GM12878 (cell line): ENCODE results near the gene CTNNA3. TPM values are rescaled to one million over a fixed set of nuclear protein-coding genes. Genes with fewer than 3 reads are reported as not detected.
A peak's percentile ranks its signal among the peaks of the same experiment; 100 is the strongest.

ENCODE experiments used
- ATAC-seq: fragments of 200-7000 bp; cut with Tn5 transposase; 3 replicates; pipeline ENCODE4 v1.9.1; 2020; ENCODE audit warnings: mild to moderate bottlenecking, moderate library complexity
- BruUV-seq: library from RNA; stranded (reverse); fragments of 400-500 nt; replicated peaks from 2 replicates; lab custom pipeline; 2021; lab: Mats Ljungman, UMichigan
- CTCF ChIA-PET: fragments of 300-600 bp; sonication (Branson Sonifier 250); formaldehyde crosslinking; extraction: SDS; loops from one replicate; lab custom pipeline; 2021; ENCODE audit warnings: inconsistent platforms; lab: Yijun Ruan, JAX
- POLR2A ChIA-PET: fragments of 350-600 bp; formaldehyde crosslinking; extraction: SDS; loops from one replicate; lab custom pipeline; 2021; ENCODE audit warnings: inconsistent platforms; lab: Charles Lee
- RAD21 ChIA-PET: fragments of 300-600 bp; sonication (Branson Sonifier 250); formaldehyde crosslinking; loops from one replicate; lab custom pipeline; 2023; ENCODE audit warnings: antibody characterized with exemption; ENCODE audit not compliant: unreplicated experiment; lab: Charles Lee
- SMC1A ChIA-PET: fragments of 300-600 bp; sonication (Branson Sonifier 250); formaldehyde crosslinking; loops from one replicate; lab custom pipeline; 2023; ENCODE audit not compliant: unreplicated experiment, uncharacterized antibody; lab: Charles Lee
- DNase-seq: peaks from one replicate; pipeline ENCODE4 v3.0.0-alpha.2; 2011; ENCODE audit warnings: low read depth, low spot score
- FAIRE-seq: peaks from 3 replicates; lab custom pipeline; 2011; peaks lifted over from hg19 to GRCh38; lab: Jason Lieb, UNC
- H2AFZ ChIP-seq: 2 replicates; pipeline ENCODE4 v1.6.0; 2011; ENCODE audit warnings: low read depth, low read length, control low read depth; ENCODE audit not compliant: control insufficient read depth
- H3K27ac ChIP-seq: 2 replicates; pipeline ENCODE4 v1.5.1; 2011; ENCODE audit warnings: control low read depth; ENCODE audit not compliant: control insufficient read depth, insufficient read depth
- H3K27me3 ChIP-seq, 2 experiments: replicated peaks in 1 of 2; 2 replicates each; pipeline versions ENCODE4 v1.6.0 to v1.6.1; 2011; ENCODE audit warnings: low read length in 1 of 2; ENCODE audit not compliant: control insufficient read depth in 2 of 2, insufficient read depth in 2 of 2
- H3K36me3 ChIP-seq, 2 experiments: 2 replicates each; pipeline ENCODE4 v1.5.1; 2011; ENCODE audit warnings: low read length in 1 of 2; ENCODE audit not compliant: control insufficient read depth in 2 of 2, insufficient read depth in 2 of 2
- H3K4me1 ChIP-seq: 2 replicates; pipeline ENCODE4 v1.6.1; 2011; ENCODE audit warnings: mild to moderate bottlenecking, low read length, moderate library complexity, mixed read lengths; ENCODE audit not compliant: control insufficient read depth, insufficient read depth
- H3K4me2 ChIP-seq: 2 replicates; pipeline ENCODE4 v1.6.0; 2011; ENCODE audit warnings: control low read depth; ENCODE audit not compliant: control insufficient read depth, insufficient read depth
- H3K4me3 ChIP-seq: fragments of 200-600 bp; sonication (generic); 2 replicates; pipeline ENCODE4 v1.5.1; 2016
- H3K79me2 ChIP-seq: 2 replicates; pipeline ENCODE4 v1.6.0; 2011; ENCODE audit warnings: low read length; ENCODE audit not compliant: control insufficient read depth, insufficient read depth
- H3K9ac ChIP-seq: 2 replicates; pipeline ENCODE4 v1.8.0; 2011; ENCODE audit warnings: low read length, control low read depth, mixed read lengths; ENCODE audit not compliant: control insufficient read depth, insufficient read depth
- H3K9me3 ChIP-seq: replicated peaks from 3 replicates; pipeline ENCODE4 v1.5.1; 2011; ENCODE audit warnings: mild to moderate bottlenecking, low read length; ENCODE audit not compliant: control insufficient read depth, insufficient read depth
- H4K20me1 ChIP-seq: 2 replicates; pipeline ENCODE4 v1.6.0; 2011; ENCODE audit not compliant: control insufficient read depth, insufficient read depth
- CHD1 ChIP-seq: IDR thresholded peaks from 2 replicates; pipeline ENCODE4 v1.6.1; 2012; ENCODE audit warnings: low read depth, low read length, improper control_type of control experiment
- EZH2 ChIP-seq: IDR thresholded peaks from 2 replicates; pipeline ENCODE4 v1.6.1; 2012; ENCODE audit warnings: low read depth, mild to moderate bottlenecking, control low read depth, inconsistent platforms, low read length, borderline replicate concordance; ENCODE audit not compliant: control insufficient read depth
- POU2F2 ChIP-seq: IDR thresholded peaks from 3 replicates; pipeline ENCODE4 v1.6.1; 2011; ENCODE audit warnings: low read depth, mild to moderate bottlenecking, low read length, borderline replicate concordance
- WGBS: methylation state at CpG from one replicate; pipeline ENCODE4 v1.1.6; 2016; ENCODE audit warnings: low lambda C conversion rate; ENCODE audit not compliant: insufficient replicate concordance, insufficient coverage; ENCODE audit errors: missing lambda C conversion rate; 5-methylcytosine and 5-hydroxymethylcytosine counted together
- in situ Hi-C: fragments of 300-500 bp; cut with MboI; formaldehyde crosslinking; loops from 9 replicates; pipeline ENCODE4 v1.14.3; 2018; ENCODE audit warnings: mixed read lengths
- intact Hi-C: fragments of 100-400 bp; cut with micrococcal nuclease; formaldehyde crosslinking; loops from one replicate; pipeline ENCODE4 v1.14.2; 2022; ENCODE audit not compliant: unreplicated experiment
- polyA plus RNA-seq, 11 experiments: library from polyadenylated mRNA; depleted of rRNA in 4 of 11; unstranded in 6 of 11; stranded (reverse) in 5 of 11; fragments of >200 nt; fragmentation: Nextera tagmentation in 4 of 11; fragmentation: Illumina TruSeq in 1 of 11; extraction: Ambion mirVana in 4 of 11; extraction: Trizol in 1 of 11; gene quantifications; 1 replicate in 1 of 11; 2 replicates in 10 of 11; pipeline versions ENCODE4 v1.2.1 to v1.2.3, GENCODE V29; 2011 to 2016; ENCODE audit warnings: inconsistent platforms in 2 of 11, missing spikeins in 2 of 11, low read depth in 1 of 11
- total RNA-seq, 4 experiments: library from RNA; depleted of rRNA in 3 of 4; stranded (reverse); fragments of >200 nt in 3 of 4; fragmentation: Illumina TruSeq in 1 of 4; extraction: Trizol in 1 of 4; gene quantifications; 2 replicates each; pipeline versions ENCODE4 v1.2.1 to v1.2.3, GENCODE V29; 2013 to 2021
- TF ChIP-seq, protein P1 (sequence below): fragments of 450-650 bp; IDR thresholded peaks from 2 replicates; pipeline ENCODE4 v1.6.1; 2017; ENCODE audit warnings: borderline replicate concordance
- TF ChIP-seq, protein P2 (sequence below): IDR thresholded peaks from 2 replicates; pipeline ENCODE4 v1.6.1; 2011; ENCODE audit warnings: low read depth, mild to moderate bottlenecking, low read length, moderate library complexity, borderline replicate concordance; ENCODE audit errors: extremely low read depth
- TF ChIP-seq, protein P3 (sequence below): IDR thresholded peaks from 2 replicates; pipeline ENCODE4 v1.6.1; 2012; ENCODE audit warnings: improper control_type of control experiment, low read depth, low read length; ENCODE audit not compliant: insufficient replicate concordance
- TF ChIP-seq, protein P4 (sequence below): IDR thresholded peaks from 2 replicates; pipeline ENCODE4 v1.6.1; 2012; ENCODE audit warnings: low read depth, low read length, improper control_type of control experiment

Gene CTNNA3
- total and polyA plus RNA-seq, 10 of the 15 experiments (the other 5 are each of a cell fraction or from before 2014, with no cell fraction given): under 0.01 to 4.5 (median 0.22) TPM; not detected in 2

DNA sequence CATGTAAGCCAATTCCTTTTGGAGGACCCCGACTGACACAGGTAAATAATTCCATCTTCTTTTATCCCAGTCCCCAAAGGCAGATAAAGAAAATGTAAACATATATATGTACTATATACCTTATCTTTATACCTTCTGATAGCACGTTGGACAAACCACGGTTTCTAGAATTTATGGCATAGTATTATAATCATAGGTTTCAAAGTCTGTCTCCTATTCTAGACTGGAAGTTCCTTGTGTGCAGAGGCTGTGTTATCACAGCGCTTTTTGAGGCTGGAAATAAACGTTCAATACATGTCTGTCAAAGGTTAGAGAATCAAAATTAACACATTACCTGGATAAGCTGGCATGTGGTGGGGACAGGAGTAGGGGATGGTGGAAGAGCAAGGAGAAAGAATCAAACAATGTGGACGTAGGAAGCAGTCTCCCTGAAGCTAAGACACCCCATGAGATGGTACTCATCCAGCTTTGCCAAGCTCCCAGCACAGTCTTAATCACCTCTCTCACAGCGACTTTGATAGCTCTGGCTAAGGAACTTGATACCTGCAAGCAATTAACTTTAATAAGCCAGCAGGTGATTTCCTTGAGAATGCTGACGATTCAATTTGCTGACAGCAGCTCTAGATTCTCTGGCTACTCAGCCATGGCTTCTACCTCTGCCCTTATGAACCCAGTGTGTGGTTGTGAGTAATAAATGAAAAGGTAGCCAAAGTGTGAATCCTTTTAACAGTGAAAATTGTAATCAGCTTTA lies 978.6 kb downstream of the CTNNA3 start:
- Histone ChIP-seq H3K79me2 (no peaks in the 10 kb centered on the region), H3K9ac (no peak overlapping the region), H3K9me3 (no peaks in the 10 kb centered on the region), H3K4me1 (no peaks in the 10 kb centered on the region), H3K36me3 (no peaks in the 10 kb centered on the region), H4K20me1 (no peaks in the 10 kb centered on the region), H2AFZ (no peak overlapping the region), H3K4me3 (no peak overlapping the region), H3K27ac (no peak overlapping the region), H3K27me3 (no peaks in the 10 kb centered on the region), H3K4me2 (no peak overlapping the region)
- CTCF ChIA-PET: interaction anchor here (1.0 kb wide), 1 partner anchor 22 kb away, joined by 4 read pairs; no protein-coding TSS in a partner anchor
- ATAC-seq (no peak), FAIRE-seq (no peak), DNase-seq (no peak)
- RAD21 ChIA-PET: interaction anchor here (0.8 kb wide), 1 partner anchor 68 kb away, joined by 4 read pairs; no protein-coding TSS in a partner anchor
- POLR2A ChIA-PET: no interaction called here
- BruUV-seq: no TSS peak
- TF ChIP-seq, protein P1, sequence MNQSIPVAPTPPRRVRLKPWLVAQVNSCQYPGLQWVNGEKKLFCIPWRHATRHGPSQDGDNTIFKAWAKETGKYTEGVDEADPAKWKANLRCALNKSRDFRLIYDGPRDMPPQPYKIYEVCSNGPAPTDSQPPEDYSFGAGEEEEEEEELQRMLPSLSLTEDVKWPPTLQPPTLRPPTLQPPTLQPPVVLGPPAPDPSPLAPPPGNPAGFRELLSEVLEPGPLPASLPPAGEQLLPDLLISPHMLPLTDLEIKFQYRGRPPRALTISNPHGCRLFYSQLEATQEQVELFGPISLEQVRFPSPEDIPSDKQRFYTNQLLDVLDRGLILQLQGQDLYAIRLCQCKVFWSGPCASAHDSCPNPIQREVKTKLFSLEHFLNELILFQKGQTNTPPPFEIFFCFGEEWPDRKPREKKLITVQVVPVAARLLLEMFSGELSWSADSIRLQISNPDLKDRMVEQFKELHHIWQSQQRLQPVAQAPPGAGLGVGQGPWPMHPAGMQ: no peak
- intact Hi-C loops: no loop called here
- SMC1A ChIA-PET: interaction anchor here (1.3 to 1.5 kb wide), 3 partner anchors 10 to 14 kb away, joined by 3 to 5 read pairs (median 3); no protein-coding TSS in a partner anchor
- in situ Hi-C loops: no loop called here
- 14% methylated on average over 8 of the region's 8 CpGs for WGBS

DNA sequence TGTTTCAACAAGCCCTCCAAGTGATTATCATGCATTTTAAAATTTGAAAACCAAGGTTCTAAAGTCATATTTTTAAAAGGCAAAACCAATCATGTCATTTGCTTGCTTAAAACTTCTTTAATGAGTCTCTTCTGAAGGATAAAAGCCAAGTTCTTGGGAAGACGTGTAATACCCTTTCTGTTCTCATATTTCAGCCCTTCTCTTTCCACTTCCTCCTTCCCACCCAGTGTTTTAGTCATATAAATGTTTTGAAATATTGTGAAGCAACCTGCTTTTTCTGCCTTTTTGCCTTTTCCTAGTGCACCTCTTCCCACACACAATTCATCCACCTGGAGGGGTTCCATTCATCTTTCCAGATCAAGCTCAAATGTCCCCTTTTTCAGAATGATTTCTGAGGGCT lies 981.3 kb downstream of the CTNNA3 start:
- POLR2A ChIA-PET: no interaction called here
- Histone ChIP-seq H3K36me3 (no peaks in the 10 kb centered on the region), H3K4me1 (no peaks in the 10 kb centered on the region), H3K4me2 (no peak overlapping the region), H4K20me1 (no peaks in the 10 kb centered on the region), H3K79me2 (no peaks in the 10 kb centered on the region), H3K27me3 (no peaks in the 10 kb centered on the region), H3K27ac (no peak overlapping the region), H3K4me3 (peak overlapping the region; percentile 4; the same call in 1 of the 2 replicates), H3K9ac (no peak overlapping the region), H2AFZ (no peak overlapping the region), H3K9me3 (no peaks in the 10 kb centered on the region)
- WGBS: 0% methylated on average over 1 of the region's 1 CpG
- RAD21 ChIA-PET: no interaction called here
- SMC1A ChIA-PET: no interaction called here
- BruUV-seq: no TSS peak
- DNase-seq: no peak
- no peak for ATAC-seq
- in situ Hi-C loops (no loop called here), intact Hi-C loops (no loop called here)
- CTCF ChIA-PET: interaction anchor here (0.7 kb wide), 1 partner anchor 17 kb away, joined by 3 read pairs; no protein-coding TSS in a partner anchor
- no peak for FAIRE-seq
- TF ChIP-seq EZH2: no peak
- TF ChIP-seq CHD1: no peak
- TF ChIP-seq, protein P2, sequence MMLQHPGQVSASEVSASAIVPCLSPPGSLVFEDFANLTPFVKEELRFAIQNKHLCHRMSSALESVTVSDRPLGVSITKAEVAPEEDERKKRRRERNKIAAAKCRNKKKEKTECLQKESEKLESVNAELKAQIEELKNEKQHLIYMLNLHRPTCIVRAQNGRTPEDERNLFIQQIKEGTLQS: no peak
- TF ChIP-seq, protein P3, sequence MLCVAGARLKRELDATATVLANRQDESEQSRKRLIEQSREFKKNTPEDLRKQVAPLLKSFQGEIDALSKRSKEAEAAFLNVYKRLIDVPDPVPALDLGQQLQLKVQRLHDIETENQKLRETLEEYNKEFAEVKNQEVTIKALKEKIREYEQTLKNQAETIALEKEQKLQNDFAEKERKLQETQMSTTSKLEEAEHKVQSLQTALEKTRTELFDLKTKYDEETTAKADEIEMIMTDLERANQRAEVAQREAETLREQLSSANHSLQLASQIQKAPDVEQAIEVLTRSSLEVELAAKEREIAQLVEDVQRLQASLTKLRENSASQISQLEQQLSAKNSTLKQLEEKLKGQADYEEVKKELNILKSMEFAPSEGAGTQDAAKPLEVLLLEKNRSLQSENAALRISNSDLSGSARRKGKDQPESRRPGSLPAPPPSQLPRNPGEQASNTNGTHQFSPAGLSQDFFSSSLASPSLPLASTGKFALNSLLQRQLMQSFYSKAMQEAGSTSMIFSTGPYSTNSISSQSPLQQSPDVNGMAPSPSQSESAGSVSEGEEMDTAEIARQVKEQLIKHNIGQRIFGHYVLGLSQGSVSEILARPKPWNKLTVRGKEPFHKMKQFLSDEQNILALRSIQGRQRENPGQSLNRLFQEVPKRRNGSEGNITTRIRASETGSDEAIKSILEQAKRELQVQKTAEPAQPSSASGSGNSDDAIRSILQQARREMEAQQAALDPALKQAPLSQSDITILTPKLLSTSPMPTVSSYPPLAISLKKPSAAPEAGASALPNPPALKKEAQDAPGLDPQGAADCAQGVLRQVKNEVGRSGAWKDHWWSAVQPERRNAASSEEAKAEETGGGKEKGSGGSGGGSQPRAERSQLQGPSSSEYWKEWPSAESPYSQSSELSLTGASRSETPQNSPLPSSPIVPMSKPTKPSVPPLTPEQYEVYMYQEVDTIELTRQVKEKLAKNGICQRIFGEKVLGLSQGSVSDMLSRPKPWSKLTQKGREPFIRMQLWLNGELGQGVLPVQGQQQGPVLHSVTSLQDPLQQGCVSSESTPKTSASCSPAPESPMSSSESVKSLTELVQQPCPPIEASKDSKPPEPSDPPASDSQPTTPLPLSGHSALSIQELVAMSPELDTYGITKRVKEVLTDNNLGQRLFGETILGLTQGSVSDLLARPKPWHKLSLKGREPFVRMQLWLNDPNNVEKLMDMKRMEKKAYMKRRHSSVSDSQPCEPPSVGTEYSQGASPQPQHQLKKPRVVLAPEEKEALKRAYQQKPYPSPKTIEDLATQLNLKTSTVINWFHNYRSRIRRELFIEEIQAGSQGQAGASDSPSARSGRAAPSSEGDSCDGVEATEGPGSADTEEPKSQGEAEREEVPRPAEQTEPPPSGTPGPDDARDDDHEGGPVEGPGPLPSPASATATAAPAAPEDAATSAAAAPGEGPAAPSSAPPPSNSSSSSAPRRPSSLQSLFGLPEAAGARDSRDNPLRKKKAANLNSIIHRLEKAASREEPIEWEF: no peak
- TF ChIP-seq, protein P4, sequence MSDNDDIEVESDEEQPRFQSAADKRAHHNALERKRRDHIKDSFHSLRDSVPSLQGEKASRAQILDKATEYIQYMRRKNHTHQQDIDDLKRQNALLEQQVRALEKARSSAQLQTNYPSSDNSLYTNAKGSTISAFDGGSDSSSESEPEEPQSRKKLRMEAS: no peak
- TF ChIP-seq POU2F2: no peak
